Spleen (tissue), 11 donors: ENCODE measurements around the gene TEDC2. TPM values are rescaled to one million over a fixed set of nuclear protein-coding genes. Genes with fewer than 3 reads are reported as not detected.

Experiments
- DNase-seq: peaks from one replicate; pipeline ENCODE4 v3.0.0-alpha.2; 2020
- H3K27ac ChIP-seq, 8 donors: fragments of 200-600 bp; sonication (generic) in 7 of 8; 1 replicate in 4 of 8; 2 replicates in 4 of 8; pipeline versions ENCODE4 v1.5.0 to v1.8.0; 2016 to 2021; ENCODE audit warnings: inconsistent platforms in 4 of 8, mild to moderate bottlenecking in 4 of 8, moderate library complexity in 1 of 8
- H3K27me3 ChIP-seq, 7 donors: fragments of 200-600 bp; sonication (generic) in 6 of 7; replicated peaks in 1 of 7; 1 replicate in 4 of 7; 2 replicates in 3 of 7; pipeline versions ENCODE4 v1.5.0 to v1.8.0; 2016 to 2021; ENCODE audit warnings: inconsistent platforms in 3 of 7, mild to moderate bottlenecking in 1 of 7
- H3K36me3 ChIP-seq, 6 donors: fragments of 200-600 bp; sonication (generic) in 5 of 6; 1 replicate in 4 of 6; 2 replicates in 2 of 6; pipeline versions ENCODE4 v1.5.0 to v1.8.0; 2016 to 2021; ENCODE audit warnings: inconsistent platforms in 2 of 6
- H3K4me1 ChIP-seq, 6 donors: fragments of 200-600 bp; sonication (generic) in 5 of 6; 1 replicate in 3 of 6; 2 replicates in 3 of 6; pipeline versions ENCODE4 v1.5.0 to v1.8.0; 2016 to 2021; ENCODE audit warnings: inconsistent platforms in 3 of 6
- H3K4me3 ChIP-seq, 8 donors: fragments of 200-600 bp; sonication (generic) in 7 of 8; 1 replicate in 4 of 8; 2 replicates in 4 of 8; pipeline versions ENCODE4 v1.5.0 to v1.8.0; 2016 to 2021; ENCODE audit warnings: inconsistent platforms in 4 of 8, mild to moderate bottlenecking in 4 of 8, moderate library complexity in 2 of 8
- H3K9me3 ChIP-seq, 8 donors: fragments of 200-600 bp; sonication (generic) in 7 of 8; 1 replicate in 4 of 8; 2 replicates in 4 of 8; pipeline versions ENCODE4 v1.5.0 to v1.8.0; 2016 to 2021; ENCODE audit warnings: inconsistent platforms in 4 of 8
- CTCF ChIP-seq, 11 experiments: fragments of 200-600 bp in 7 of 11; fragments of 450-650 bp in 4 of 11; sonication (generic) in 4 of 11; IDR thresholded peaks in 8 of 11; conservative IDR thresholded peaks in 3 of 11; 1 replicate in 7 of 11; 2 replicates in 4 of 11; pipeline versions ENCODE4 v1.4.0 to v1.8.0; 2016 to 2021; ENCODE audit warnings: antibody characterized with exemption in 11 of 11, inconsistent platforms in 4 of 11, mild to moderate bottlenecking in 1 of 11
- POLR2A ChIP-seq, 3 donors: fragments of 450-650 bp; IDR thresholded peaks; one replicate each; pipeline ENCODE4 v1.5.1; 2017; ENCODE audit warnings: antibody characterized with exemption in 3 of 3, mild to moderate bottlenecking in 1 of 3
- POLR2AphosphoS5 ChIP-seq, 3 donors: sonication (generic); formaldehyde crosslinking; IDR thresholded peaks; one replicate each; pipeline ENCODE4 v1.5.1; 2017; ENCODE audit warnings: antibody characterized with exemption in 3 of 3
- WGBS, 5 donors: extraction: QIAGEN DNeasy Blood & Tissue Kit in 3 of 5; methylation state at CpG; one replicate each; pipeline versions ENCODE4 v1.1.5 to v1.1.7; 2013 to 2018; 5-methylcytosine and 5-hydroxymethylcytosine counted together
- intact Hi-C: fragments of 100-400 bp; cut with DNase I; formaldehyde crosslinking; loops from one replicate; pipeline ENCODE4 v1.15.0; 2023; ENCODE audit warnings: low total_unique reads
- polyA plus RNA-seq, 3 donors: library from polyadenylated mRNA; stranded (reverse); fragments of 200-250 nt; gene quantifications; one replicate each; pipeline ENCODE4 v1.2.1, GENCODE V29; 2013
- total RNA-seq, 7 donors: library from RNA; depleted of rRNA in 3 of 7; stranded (reverse); fragments of >200 nt in 3 of 7; fragmentation: NEBNext Ultra II Directional in 4 of 7; extraction: Animal tissue kit (Norgen Biotek cat#: 25700) in 4 of 7; gene quantifications; one replicate each; pipeline versions ENCODE4 v1.1.0 to v1.2.1, GENCODE V29; 2016 to 2021
- donor health status: healthy with polysubstance abuse.
- donor health status: DM: no; HTN: no; CAD: no; lungs with moderate emphysema.
- donor health status: DM: no; HTN: no; CAD: no.
- donor health status: Bipolar disorder and iron deficiency.
- donor health status: healthy.
- donor health status: DM: no; HTN: no; CAD: no.
- donor health status: DM: yes; HTN: yes; CAD: no.

Gene TEDC2
- total and polyA plus RNA-seq, 10 donors = 0.73 to 2.7 (median 1.6) TPM

DNA sequence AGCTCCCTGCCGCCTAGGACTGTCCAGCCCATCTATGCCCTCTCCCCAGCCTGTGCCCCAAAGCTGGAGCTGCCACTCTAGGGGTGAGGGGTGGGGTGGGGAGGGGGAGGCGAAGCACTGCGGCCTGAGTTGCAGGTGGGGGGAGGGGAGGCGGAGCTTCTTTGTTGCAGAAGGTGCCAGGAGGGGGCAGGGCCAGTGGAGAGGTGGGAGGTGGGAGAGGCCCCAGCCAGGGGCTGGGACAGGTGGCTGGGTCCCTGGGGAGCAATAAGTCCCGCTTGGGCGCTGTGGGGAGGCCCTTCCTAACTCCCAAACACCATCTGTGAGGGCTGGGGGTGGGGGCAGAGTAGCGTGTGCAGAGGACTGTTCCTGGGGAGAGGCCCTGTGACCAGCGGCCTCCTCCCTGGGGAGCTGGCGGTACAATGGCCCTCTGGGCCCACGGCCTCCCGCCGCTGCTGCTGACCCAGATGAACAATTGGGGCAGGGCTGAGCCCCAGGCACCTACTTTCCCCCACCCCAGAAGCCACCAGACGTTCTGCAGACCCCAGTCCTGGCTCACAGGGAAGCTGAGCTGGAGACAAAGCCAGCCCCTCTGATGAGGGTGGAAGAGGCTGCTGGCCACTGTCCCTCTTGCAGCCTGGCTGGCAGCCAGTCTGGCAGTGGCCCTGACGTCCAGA, 9.0 kb downstream of the TEDC2 start:
- H3K4me1 ChIP-seq = peaks cover 14 to 69% (median 59%) of the 10 kb centered on the region in 6 donors
- TF ChIP-seq POLR2A (IDR thresholded peaks at IDR 0.05) = no peak
- TF ChIP-seq CTCF (IDR thresholded peaks at IDR 0.05 in 8 of 11, conservative IDR thresholded peaks at IDR 0.05 in 3 of 11) = no peak
- no peak for TF ChIP-seq POLR2AphosphoS5 (IDR thresholded peaks at IDR 0.05)
- 3 to 17% (median 13%) methylated on average over 9 to 14 of the region's 14 CpGs for WGBS, 5 donors
- peak overlapping the region in 2 of 8 donors; percentile 45 to 65 for H3K4me3 ChIP-seq
- H3K27ac ChIP-seq = no peak overlapping the region
- DNase-seq = no peak
- no peaks in the 10 kb centered on the region for H3K36me3 ChIP-seq
- intact Hi-C loops = no loop called here
- H3K27me3 ChIP-seq = peaks cover 0 to 77% (median 65%) of the 10 kb centered on the region in 7 donors
- H3K9me3 ChIP-seq = no peaks in the 10 kb centered on the region

GRCh38 chr16:2469399-2470233, 9.7 kb downstream of the TEDC2 start:
- DNase-seq = no peak
- peaks cover 14 to 77% (median 66%) of the 10 kb centered on the region in 6 donors for H3K4me1 ChIP-seq
- no peak overlapping the region for H3K27ac ChIP-seq
- no peak overlapping the region for H3K4me3 ChIP-seq
- 53 to 60% (median 56%) methylated on average over 15 to 16 of the region's 16 CpGs for WGBS, 5 donors
- TF ChIP-seq POLR2AphosphoS5 (IDR thresholded peaks at IDR 0.05) (no peak), CTCF (IDR thresholded peaks at IDR 0.05 in 8 of 11, conservative IDR thresholded peaks at IDR 0.05 in 3 of 11) (no peak)
- no peaks in the 10 kb centered on the region for H3K36me3 ChIP-seq
- H3K27me3 ChIP-seq = peaks cover 0 to 83% (median 65%) of the 10 kb centered on the region in 7 donors
- no peaks in the 10 kb centered on the region for H3K9me3 ChIP-seq
- intact Hi-C loops = no loop called here

- DNase-seq = no peak
- H3K4me1 ChIP-seq = peaks cover 14 to 78% (median 67%) of the 10 kb centered on the region in 6 donors
- H3K4me3 ChIP-seq = no peak overlapping the region
- no peaks in the 10 kb centered on the region for H3K9me3 ChIP-seq
- 84 to 89% (median 86%) methylated on average over 3 to 7 of the region's 7 CpGs for WGBS, 5 donors
- intact Hi-C loops = no loop called here
- H3K36me3 ChIP-seq = no peaks in the 10 kb centered on the region
- H3K27me3 ChIP-seq = peaks cover 0 to 83% (median 65%) of the 10 kb centered on the region in 7 donors
- TF ChIP-seq POLR2AphosphoS5 (IDR thresholded peaks at IDR 0.05) = no peak
- TF ChIP-seq CTCF (IDR thresholded peaks at IDR 0.05 in 8 of 11, conservative IDR thresholded peaks at IDR 0.05 in 3 of 11) = no peak
- no peak for TF ChIP-seq POLR2A (IDR thresholded peaks at IDR 0.05)
- H3K27ac ChIP-seq = no peak overlapping the region
These were observed 10.3 kb downstream of the TEDC2 start for GRCh38 chr16:2470234-2470601.

GRCh38 chr16:2470603-2471015, 10.7 kb downstream of the TEDC2 start:
- H3K27ac ChIP-seq = no peak overlapping the region
- no peaks in the 10 kb centered on the region for H3K36me3 ChIP-seq
- WGBS, 5 donors = 35 to 59% (median 41%) methylated on average over 8 to 9 of the region's 9 CpGs
- DNase-seq = no peak
- no peaks in the 10 kb centered on the region for H3K9me3 ChIP-seq
- H3K4me1 ChIP-seq = peaks cover 16 to 82% (median 70%) of the 10 kb centered on the region in 6 donors
- peaks cover 0 to 83% (median 65%) of the 10 kb centered on the region in 7 donors for H3K27me3 ChIP-seq
- intact Hi-C loops = no loop called here
- peak overlapping the region in 1 of 8 donors; percentile 55 for H3K4me3 ChIP-seq
- TF ChIP-seq CTCF (IDR thresholded peaks at IDR 0.05 in 8 of 11, conservative IDR thresholded peaks at IDR 0.05 in 3 of 11) (no peak), POLR2A (IDR thresholded peaks at IDR 0.05) (no peak), POLR2AphosphoS5 (IDR thresholded peaks at IDR 0.05) (no peak)
